NCI-H1417 (cell line): ENCODE results near the gene SHMT2.
A peak's percentile ranks its signal among the peaks of the same experiment; 100 is the strongest.

Experiments used
- DNase-seq, 3 experiments: peaks; one replicate each; lab custom pipeline; 2025; lab: John Stamatoyannopoulos, UW

The SHMT2 gene

DNA sequence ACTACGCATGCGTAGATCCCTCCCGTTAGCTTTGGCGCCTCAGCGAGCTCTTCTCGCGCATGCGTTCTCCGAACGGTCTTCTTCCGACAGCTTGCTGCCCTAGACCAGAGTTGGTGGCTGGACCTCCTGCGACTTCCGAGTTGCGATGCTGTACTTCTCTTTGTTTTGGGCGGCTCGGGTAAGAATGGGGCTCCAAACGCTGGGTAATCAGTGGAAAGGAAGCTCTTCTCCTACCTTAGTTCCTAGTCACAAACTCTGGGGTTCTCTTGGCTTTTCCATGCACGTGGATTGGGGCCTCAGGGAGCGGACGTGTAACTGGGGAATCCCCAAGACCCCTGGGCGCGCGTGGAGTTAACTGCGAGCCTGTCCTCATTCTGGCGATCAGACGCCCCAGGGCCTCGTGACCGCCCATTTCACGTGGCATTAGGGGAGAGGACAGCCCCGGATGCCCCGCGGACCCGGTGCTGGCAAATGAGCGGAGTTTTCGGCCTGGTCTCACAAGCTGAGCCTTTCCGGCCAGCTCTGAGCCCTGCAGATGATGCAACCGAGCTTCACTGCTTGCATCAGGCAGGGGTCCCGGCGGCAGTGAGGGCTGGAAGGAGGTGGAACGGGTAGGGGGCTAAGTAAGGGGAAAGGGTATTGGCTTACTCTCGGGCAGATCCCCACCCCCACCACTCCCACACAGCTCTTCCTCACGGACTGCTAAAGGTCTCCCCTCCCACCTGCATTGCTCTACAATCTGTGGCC lies at the start of gene SHMT2:
SHMT2 (plus strand) TSS at position 78 of the 747 bp plus-strand sequence; CDS start at position 146, 68 bp downstream.
- peak; percentile 95 to 99 (median 99) for DNase-seq

DNA sequence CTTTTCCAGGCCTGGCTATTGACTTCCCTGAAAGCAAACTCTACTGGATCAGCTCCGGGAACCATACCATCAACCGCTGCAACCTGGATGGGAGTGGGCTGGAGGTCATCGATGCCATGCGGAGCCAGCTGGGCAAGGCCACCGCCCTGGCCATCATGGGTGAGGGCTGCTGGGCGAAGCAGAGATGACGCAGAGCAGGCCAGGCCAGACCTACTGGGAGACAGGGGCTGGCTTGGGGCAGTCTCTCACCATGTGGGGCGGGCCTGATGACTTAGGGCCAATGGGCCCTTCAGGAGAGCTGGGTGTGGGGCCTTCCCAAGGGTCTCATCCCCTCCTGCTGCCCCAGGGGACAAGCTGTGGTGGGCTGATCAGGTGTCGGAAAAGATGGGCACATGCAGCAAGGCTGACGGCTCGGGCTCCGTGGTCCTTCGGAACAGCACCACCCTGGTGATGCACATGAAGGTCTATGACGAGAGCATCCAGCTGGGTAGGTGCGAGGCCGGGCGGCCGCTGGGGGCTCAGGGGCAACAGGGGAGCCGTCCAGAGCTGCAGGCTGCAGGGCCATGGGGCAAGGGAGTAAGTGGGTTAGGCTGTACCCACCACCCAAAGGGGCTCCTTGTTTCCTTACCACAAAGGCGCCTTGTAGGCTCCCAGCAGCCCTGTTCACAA lies 49.1 kb upstream of the SHMT2 start:
- no peak for DNase-seq

DNA sequence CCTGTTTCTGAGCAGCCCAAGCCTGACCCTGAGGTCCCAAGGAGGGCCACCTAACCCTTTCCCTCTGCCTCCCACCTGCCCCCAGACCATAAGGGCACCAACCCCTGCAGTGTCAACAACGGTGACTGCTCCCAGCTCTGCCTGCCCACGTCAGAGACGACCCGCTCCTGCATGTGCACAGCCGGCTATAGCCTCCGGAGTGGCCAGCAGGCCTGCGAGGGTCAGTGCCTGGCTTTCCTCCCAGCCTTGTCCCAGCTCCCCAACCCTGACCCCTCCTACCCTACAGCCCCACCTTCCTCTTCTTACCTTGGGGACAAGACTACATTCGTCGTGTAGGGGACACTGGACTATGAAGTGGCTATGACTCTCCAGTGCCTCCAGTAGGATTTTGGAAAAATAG lies 48.4 kb upstream of the SHMT2 start:
- DNase-seq: no peak

DNA sequence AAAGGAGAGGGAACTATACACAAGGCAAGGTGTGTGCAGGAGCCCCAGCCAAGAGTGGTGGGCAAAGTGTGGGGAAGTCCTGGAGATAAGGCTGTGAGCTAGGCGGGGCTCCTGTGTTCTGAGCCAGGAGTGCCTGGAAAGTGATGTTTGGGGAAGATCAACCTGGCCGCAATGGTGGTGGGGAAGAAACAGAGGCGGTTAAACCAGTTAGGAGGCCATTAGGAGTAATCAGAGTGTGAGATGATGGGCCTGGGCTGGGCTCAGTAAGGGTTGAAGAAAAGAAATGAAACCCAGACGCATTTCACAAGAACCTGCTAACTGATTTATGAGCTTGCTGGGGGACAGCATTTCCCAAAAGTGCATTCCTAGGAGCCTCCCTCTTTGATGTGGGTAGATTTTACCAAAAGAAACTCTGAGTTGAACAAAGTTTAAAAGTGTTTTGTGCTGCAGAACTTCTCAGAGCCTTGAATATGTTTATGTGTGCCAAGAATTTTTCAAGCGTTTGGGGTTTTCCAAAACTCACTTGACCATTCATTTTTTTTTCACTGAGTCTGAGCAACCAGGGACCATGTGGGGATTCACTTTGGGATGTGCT lies 47.9 kb upstream of the SHMT2 start:
- no peak for DNase-seq

DNA sequence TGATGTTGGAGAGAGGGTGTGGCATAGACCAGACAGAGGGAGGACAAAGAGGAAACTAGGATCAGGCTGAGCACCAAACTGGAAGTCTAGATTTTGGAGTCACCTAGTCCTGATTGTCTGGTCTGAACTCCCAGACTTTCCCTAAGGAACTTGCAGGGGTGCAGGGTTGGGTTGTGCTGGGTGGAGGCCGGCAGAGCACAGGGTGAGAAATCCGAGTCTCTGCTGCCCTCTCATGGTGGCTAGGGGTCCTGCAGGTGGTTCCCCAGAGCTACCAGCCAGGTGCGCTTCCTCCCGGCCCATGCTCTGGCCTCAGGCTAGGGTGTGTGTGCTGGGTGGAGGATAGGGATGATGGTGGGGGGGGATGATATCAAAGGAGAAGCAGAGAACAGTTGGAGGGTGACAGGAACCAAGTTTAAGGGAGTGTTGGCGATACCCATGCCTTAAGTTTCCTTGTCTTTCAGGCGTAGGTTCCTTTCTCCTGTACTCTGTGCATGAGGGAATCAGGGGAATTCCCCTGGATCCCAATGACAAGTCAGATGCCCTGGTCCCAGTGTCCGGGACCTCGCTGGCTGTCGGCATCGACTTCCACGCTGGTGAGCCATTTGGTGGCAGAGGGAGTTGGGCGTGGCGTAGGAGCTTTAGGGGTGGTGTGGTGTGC lies 46.5 kb upstream of the SHMT2 start:
- peak; percentile 73 to 86 (median 76) for DNase-seq

DNA sequence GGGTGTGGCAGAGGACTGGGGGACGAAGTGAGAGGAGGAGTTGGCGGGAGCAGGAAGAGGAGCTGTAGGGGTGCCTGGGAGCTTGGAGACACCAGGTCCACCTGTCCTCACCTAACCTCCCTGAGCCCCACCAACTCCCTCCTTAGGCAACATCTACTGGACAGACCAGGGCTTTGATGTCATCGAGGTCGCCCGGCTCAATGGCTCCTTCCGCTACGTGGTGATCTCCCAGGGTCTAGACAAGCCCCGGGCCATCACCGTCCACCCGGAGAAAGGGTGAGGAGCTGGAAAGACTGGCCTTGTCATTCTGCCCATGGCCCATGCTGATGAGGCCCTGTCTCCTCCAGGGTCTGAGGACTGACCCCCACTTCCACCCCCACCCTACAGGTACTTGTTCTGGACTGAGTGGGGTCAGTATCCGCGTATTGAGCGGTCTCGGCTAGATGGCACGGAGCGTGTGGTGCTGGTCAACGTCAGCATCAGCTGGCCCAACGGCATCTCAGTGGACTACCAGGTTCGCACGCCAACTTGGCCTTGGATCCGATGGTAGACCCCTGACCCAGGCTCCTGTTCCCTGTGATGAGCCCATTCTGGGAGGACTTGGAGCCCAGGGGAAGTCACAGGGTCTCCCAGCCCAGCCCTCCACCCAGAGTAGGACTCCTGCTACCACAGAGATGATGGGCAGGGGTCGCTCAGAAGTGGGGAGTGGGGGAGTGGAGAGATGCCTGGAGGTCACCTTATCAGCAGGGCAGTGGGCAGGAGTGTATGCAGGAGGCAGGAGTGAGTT lies 45.4 kb upstream of the SHMT2 start:
- no peak for DNase-seq

DNA sequence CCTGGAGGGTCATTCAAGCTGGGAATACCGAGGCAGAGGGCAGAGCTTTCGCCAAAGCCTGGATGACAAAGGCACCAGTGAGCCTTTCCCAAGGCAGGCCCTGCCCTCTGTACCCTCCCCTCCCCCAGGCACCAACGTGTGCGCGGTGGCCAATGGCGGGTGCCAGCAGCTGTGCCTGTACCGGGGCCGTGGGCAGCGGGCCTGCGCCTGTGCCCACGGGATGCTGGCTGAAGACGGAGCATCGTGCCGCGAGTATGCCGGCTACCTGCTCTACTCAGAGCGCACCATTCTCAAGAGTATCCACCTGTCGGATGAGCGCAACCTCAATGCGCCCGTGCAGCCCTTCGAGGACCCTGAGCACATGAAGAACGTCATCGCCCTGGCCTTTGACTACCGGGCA lies 44.1 kb upstream of the SHMT2 start:
- DNase-seq: no peak

DNA sequence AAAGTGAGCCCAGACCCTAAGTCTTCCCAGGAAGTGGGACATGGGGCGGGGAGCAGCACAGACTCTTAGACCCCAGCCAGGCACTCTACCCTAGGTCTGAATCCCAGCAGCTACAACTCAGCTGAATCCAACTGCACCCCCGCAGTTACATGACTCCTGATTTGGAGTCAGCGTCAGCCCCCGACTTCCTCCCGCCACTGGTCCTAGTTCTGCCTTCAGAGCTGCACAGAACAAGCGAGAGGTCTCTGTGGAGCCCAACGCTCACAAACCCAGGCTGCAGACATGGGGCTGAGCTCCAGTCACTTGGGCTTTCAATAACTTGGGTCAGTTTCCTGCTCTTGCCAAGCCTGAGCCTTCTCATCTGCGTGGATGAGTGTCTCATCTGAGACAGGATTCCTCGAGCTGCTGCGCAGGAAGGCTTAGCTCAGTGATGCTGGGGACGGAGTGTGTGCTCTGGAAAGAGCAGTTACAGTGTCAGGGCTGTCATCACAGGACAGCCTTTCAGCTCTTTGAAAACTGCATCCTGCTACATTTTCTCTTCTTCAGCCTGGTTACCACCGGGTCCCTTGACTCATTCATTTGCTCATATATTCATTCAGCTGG lies 43.5 kb upstream of the SHMT2 start:
- DNase-seq: no peak

DNA sequence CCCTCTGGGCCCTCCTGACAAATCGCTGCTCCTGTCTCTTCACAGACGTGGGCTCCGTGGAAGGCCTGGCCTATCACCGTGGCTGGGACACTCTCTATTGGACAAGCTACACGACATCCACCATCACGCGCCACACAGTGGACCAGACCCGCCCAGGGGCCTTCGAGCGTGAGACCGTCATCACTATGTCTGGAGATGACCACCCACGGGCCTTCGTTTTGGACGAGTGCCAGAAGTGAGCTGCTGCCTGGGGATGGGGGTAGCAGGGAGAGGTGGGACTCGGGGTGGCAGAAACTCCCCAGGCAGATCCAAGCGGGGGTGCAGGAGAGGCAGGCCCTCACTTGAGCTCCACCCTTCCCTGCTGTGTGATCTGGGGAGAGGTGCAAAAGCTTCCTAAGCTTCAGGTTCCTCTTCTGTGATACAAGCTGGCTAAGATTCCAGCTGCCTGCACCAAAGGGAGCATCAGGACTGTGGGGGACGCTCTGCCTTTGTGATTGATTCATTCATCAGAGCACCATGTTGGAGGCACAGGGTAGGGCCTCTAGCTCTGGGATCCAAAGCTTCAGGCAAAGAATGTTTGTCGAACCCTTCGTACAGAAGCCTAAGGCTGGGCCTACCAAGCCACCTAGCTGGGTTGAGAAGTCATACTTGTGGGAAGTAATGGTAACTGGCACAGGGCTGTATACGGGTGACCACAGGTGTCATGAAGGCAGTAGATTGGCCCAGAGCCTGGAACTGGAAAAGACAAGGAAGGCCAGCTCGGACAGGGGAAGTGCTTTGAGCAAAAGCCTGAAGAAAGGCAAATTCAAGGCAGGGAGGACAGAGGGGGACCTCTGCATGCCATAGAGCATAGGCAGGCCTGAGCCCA lies 42.1 kb upstream of the SHMT2 start:
- DNase-seq: no peak

DNA sequence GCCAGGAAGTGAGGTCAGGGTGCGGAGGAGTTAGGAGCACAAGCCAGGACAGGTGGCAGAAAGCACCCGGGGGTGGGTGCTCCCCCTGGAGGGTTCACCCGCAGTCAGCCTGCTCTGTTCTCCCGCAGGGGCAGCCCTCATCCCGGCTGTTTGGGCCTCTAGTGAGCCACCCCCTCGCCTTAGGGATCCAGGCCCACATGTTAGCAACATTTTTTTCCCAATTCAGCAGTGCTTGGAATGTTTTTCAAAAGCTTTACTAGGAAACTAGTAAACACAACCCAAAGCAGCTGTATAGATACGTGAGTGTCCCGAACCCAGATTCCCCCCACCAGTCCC lies 41.5 kb upstream of the SHMT2 start:
- DNase-seq: no peak

DNA sequence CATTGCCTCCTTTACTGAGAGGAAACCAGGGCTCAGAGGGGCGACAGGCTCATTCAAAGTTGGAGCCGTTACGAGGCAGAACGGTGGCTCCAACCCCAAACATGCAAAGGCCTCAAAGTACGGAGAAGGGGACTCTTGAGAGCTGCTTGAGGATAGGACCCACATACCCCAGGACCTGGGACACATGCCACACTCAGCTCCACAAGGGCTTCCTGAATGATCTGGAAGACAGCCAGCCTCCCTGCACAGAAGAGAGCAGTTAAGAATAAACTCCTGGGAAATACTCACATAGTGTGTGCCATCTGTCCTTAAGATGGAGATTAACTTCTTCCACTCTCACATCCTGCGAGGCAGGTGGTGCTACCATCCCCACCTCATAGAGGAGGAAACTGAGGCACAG lies 39.5 kb upstream of the SHMT2 start:
- no peak for DNase-seq

DNA sequence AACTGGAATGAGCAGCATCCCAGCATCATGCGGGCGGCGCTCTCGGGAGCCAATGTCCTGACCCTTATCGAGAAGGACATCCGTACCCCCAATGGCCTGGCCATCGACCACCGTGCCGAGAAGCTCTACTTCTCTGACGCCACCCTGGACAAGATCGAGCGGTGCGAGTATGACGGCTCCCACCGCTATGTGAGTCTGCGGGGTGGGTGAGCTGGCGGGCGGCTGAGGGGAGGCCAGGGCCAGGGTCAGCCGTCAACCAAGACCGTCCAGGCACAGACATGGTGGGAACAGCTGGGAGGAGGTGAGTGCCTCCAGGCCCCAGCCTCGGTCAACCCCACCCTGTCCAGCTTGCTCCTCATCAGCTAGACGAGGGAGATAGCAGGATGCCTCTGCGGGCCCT lies 38.7 kb upstream of the SHMT2 start:
- DNase-seq: no peak

DNA sequence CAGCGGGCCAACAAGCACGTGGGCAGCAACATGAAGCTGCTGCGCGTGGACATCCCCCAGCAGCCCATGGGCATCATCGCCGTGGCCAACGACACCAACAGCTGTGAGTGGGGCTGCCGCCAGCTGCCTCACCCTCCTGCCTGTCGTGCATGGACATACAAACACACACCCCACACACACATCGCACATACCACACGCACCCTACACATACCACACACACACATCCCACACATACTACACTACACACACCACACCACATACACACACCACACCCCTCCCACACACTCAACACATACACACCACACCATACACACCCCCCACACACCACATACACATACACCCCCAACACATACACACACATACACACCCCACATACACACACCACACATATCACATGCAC lies 38.1 kb upstream of the SHMT2 start:
- DNase-seq: no peak

DNA sequence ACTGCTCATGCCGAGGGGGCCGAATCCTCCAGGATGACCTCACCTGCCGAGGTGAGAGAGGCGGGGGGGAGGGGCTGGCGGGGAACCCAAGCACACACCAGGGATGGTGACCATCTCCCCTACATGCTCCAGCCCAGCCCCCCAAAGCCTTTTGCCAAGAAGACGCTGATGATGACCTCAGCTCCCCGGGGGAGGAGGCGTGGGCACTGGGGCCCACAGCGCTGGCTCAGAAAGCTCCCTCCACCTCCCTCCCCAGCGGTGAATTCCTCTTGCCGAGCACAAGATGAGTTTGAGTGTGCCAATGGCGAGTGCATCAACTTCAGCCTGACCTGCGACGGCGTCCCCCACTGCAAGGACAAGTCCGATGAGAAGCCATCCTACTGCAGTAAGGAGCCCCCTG lies 36.6 kb upstream of the SHMT2 start:
- no peak for DNase-seq

DNA sequence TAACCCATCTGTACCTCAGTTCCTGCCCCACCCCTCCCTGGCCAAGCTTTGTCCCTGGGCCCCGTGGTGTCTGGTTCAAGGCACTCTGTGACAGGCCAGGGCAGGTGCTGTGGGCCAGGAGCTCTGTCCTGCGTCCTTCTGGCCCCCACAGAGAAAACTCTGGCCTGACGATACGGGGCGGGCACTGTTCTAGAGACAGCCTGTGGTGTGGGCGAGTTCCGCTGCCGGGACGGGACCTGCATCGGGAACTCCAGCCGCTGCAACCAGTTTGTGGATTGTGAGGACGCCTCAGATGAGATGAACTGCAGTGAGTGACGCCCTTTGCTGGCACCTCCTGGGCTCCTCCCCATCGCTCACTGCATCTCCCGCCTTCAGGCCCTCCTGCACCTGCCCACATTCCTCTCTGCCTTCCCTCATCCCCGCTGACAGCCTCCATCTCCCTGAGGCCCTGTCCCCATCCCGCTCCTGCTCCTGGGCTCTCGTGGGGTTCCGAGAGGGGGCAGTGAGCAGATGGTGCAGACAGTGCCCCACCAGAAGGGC lies 35.7 kb upstream of the SHMT2 start:
- peak in 2 of 3 experiments; percentile 21 for DNase-seq

DNA sequence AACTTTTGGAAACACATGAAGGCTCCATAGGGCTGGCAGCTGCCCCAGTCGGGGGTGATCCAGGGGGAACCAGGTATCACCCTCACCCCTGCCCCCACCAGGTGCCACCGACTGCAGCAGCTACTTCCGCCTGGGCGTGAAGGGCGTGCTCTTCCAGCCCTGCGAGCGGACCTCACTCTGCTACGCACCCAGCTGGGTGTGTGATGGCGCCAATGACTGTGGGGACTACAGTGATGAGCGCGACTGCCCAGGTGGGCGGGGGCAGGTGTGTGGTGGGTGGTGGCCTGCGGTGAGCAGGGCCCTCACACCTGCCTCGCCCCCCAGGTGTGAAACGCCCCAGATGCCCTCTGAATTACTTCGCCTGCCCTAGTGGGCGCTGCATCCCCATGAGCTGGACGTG lies 35.3 kb upstream of the SHMT2 start:
- peak in 1 of 3 experiments; percentile 19 for DNase-seq

DNA sequence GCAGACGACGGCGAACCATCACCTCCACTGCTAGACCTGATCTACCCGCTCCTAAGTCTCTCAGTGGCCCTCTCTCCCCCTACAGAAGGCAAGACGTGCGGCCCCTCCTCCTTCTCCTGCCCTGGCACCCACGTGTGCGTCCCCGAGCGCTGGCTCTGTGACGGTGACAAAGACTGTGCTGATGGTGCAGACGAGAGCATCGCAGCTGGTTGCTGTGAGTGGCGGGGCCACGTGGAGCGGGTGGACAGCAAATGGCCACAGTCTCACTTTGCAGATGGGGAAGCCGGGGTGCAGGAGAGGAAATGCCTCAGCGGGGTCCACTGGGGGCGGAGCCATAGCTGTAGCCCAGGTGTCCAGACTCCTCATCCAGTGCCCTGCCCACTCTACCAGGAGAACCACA lies 34.3 kb upstream of the SHMT2 start:
- no peak for DNase-seq

DNA sequence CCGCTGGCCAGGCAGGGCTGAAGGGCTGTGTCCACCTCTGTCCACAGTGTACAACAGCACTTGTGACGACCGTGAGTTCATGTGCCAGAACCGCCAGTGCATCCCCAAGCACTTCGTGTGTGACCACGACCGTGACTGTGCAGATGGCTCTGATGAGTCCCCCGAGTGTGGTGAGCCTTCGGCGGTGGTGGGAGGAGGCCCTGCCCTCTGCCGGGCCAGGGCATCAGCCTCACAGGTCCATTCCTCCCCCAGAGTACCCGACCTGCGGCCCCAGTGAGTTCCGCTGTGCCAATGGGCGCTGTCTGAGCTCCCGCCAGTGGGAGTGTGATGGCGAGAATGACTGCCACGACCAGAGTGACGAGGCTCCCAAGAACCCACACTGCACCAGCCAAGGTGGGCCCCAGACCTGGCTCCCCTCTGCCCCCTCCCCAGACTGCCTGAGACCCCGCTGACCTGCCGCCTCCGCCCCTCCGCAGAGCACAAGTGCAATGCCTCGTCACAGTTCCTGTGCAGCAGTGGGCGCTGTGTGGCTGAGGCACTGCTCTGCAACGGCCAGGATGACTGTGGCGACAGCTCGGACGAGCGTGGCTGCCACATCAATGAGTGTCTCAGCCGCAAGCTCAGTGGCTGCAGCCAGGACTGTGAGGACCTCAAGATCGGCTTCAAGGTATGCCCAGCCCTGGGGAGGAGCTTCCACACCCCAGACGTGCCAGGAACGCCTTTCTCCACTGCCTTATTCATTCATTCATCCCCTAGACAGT lies 33.7 kb upstream of the SHMT2 start:
- DNase-seq: peak in 1 of 3 experiments; percentile 28

DNA sequence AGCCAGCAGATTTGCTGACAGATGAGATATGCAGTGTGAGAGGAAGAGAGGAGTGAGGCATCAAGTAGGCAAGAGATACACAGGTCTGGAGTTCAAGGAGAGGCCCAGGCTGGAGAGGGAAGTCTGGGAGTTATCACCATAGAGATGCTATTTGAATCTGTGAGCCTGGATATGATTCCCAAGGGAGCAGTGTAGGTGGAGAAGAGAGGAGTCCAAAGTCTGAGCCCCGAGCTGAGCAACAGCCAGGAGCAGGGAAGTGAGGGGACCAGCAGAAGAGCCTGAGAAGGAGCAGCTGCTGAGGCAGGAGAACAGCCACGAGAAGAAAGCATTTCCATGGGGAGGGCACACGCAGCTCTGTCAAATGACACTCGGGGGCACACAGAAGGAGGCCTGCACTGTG lies 33.1 kb upstream of the SHMT2 start:
- DNase-seq: peak in 1 of 3 experiments; percentile 58

DNA sequence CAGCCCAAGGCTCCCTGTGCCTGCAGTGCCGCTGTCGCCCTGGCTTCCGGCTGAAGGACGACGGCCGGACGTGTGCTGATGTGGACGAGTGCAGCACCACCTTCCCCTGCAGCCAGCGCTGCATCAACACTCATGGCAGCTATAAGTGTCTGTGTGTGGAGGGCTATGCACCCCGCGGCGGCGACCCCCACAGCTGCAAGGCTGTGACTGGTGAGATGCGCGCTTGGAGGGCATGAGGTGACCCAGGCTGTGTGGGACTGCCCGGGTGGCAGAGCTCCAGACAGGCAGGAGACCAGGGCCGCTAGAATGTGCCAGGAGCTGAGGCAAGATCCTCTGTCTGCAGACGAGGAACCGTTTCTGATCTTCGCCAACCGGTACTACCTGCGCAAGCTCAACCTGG lies 32.6 kb upstream of the SHMT2 start:
- DNase-seq: no peak
